ENCODE measurements around the gene RTCB. TPM values are rescaled to one million over a fixed set of nuclear protein-coding genes. Genes with fewer than 3 reads are reported as not detected.
A peak's percentile ranks its signal among the peaks of the same experiment; 100 is the strongest.

Gene RTCB
- 100 to 1,000 TPM in 3 of 5 donors, 10 to 100 TPM in 2; 51.6 to 131 (median 106) TPM for total RNA-seq
- 10 to 100 TPM; 27.2 to 71.6 (median 51.4) TPM for polyA plus RNA-seq
- long read RNA-seq, donor 1, transcript RTCB-201 (12 exons, 2,027 nt): major isoform, 11 of 11 reads
- long read RNA-seq, donor 1, partial matches to known transcripts: 0 of 11 reads
- long read RNA-seq, donor 1, other reads (novel, unspliced or antisense): 0 of 11 reads
- long read RNA-seq, donor 2, transcript RTCB-201 (12 exons, 2,027 nt): major isoform, 38 of 42 reads
- long read RNA-seq, donor 2, partial matches to known transcripts: 0 of 42 reads
- long read RNA-seq, donor 2, other reads (novel, unspliced or antisense): 0 of 42 reads
- long read RNA-seq, donor 3, transcript RTCB-201 (12 exons, 2,027 nt): major isoform, 11 of 12 reads
- long read RNA-seq, donor 3, partial matches to known transcripts: 0 of 12 reads
- long read RNA-seq, donor 3, other reads (novel, unspliced or antisense): 0 of 12 reads
- long read RNA-seq, donor 4, partial matches to known transcripts: 0 of 1 reads
- long read RNA-seq, donor 4, other reads (novel, unspliced or antisense): 0 of 1 reads
- long read RNA-seq, donor 5, transcript RTCB-201 (12 exons, 2,027 nt): major isoform, 11 of 18 reads
- long read RNA-seq, donor 5, partial matches to known transcripts: 5 of 18 reads
- long read RNA-seq, donor 5, other reads (novel, unspliced or antisense): 0 of 18 reads
- long read RNA-seq, donor 6, transcript RTCB-205 (5 exons, 767 nt): minor isoform, 6 of 69 reads
- long read RNA-seq, donor 6, transcript RTCB-201 (12 exons, 2,027 nt): major isoform, 52 of 69 reads
- long read RNA-seq, donor 6, partial matches to known transcripts: 9 of 69 reads
- long read RNA-seq, donor 6, other reads (novel, unspliced or antisense): 0 of 69 reads
- long read RNA-seq, donor 7, transcript RTCB-201 (12 exons, 2,027 nt): major isoform, 25 of 27 reads
- long read RNA-seq, donor 7, partial matches to known transcripts: 0 of 27 reads
- long read RNA-seq, donor 7, other reads (novel, unspliced or antisense): 0 of 27 reads
- long read RNA-seq, donor 8, transcript RTCB-201 (12 exons, 2,027 nt): major isoform, 20 of 29 reads
- long read RNA-seq, donor 8, partial matches to known transcripts: 5 of 29 reads
- long read RNA-seq, donor 8, other reads (novel, unspliced or antisense): 0 of 29 reads
- long read RNA-seq, donor 9, transcript RTCB-201 (12 exons, 2,027 nt): major isoform, 9 of 27 reads
- long read RNA-seq, donor 9, partial matches to known transcripts: 17 of 27 reads
- long read RNA-seq, donor 9, other reads (novel, unspliced or antisense): 0 of 27 reads
- long read RNA-seq, donor 10, transcript RTCB-201 (12 exons, 2,027 nt): major isoform, 11 of 11 reads
- long read RNA-seq, donor 10, partial matches to known transcripts: 0 of 11 reads
- long read RNA-seq, donor 10, other reads (novel, unspliced or antisense): 0 of 11 reads

DNA sequence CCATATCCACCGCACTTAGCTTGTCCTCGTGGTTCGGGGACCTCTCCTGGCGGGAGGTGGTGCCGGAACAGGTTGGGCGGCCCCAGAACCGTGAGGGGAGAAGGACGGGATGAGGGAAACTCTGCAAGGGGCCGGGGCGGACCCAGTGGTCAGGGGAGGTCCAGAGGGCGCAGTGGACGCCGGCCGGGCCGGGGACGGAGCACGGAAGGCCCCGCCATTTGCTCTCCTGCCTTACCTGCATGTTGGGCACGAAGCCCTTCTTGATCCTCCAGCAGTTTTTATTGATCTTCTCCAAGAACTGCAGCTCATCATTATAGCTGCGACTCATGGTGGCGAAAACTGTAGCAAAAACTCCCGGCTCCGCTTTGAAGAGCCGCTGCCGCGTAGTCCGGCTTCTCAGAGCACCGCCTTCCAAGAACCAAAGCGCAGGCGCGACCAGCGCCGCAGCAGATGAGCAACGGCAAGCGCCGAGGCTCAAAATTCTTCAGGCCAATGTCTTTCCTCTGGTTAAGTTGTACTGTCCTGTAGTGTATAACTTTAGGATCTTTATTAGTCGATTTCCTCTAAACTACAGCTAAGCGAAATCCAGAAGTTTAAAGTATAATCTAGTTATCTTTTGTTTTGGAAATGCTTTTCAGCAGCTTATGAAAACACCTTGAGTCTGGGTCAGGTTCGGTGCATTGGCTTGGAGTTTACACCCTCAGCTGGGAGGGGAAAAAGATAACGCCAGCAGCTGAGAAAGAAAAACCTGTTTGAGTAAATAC lies at the start of gene RTCB:
TSS of gene RTCB (minus strand) at position 419 of the 764 bp plus-strand sequence. CDS start at position 328, 91 bp downstream.
- Histone ChIP-seq H3K9me3 (no peaks in the 10 kb centered on the region), H3K27ac (peak within 1 kb of the TSS; percentile 73 to 88 (median 86)), H3K4me3 (peak within 1 kb of the TSS; percentile 68 to 93 (median 89)), H3K27me3 (no peaks in the 10 kb centered on the region), H3K4me1 (peaks cover 16 to 44% (median 34%) of the 10 kb centered on the region in 4 donors), H3K36me3 (peaks cover 13 to 18% (median 17%) of the 10 kb centered on the region in 4 donors)
- TF ChIP-seq, protein P1, sequence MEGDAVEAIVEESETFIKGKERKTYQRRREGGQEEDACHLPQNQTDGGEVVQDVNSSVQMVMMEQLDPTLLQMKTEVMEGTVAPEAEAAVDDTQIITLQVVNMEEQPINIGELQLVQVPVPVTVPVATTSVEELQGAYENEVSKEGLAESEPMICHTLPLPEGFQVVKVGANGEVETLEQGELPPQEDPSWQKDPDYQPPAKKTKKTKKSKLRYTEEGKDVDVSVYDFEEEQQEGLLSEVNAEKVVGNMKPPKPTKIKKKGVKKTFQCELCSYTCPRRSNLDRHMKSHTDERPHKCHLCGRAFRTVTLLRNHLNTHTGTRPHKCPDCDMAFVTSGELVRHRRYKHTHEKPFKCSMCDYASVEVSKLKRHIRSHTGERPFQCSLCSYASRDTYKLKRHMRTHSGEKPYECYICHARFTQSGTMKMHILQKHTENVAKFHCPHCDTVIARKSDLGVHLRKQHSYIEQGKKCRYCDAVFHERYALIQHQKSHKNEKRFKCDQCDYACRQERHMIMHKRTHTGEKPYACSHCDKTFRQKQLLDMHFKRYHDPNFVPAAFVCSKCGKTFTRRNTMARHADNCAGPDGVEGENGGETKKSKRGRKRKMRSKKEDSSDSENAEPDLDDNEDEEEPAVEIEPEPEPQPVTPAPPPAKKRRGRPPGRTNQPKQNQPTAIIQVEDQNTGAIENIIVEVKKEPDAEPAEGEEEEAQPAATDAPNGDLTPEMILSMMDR (IDR thresholded peaks at IDR 0.05): no peak
- TF ChIP-seq POLR2A (IDR thresholded peaks at IDR 0.05): peak in 1 of 4 donors; percentile 9
- peak; percentile 7 for TF ChIP-seq EP300 (IDR thresholded peaks at IDR 0.05)
- TF ChIP-seq POLR2AphosphoS5 (IDR thresholded peaks at IDR 0.05): peak; percentile 71 to 97 (median 89)
- peak; percentile 89 to 97 for DNase-seq
- 1 to 2% (median 1%) methylated on average over 33 to 40 of the region's 40 CpGs for WGBS, 5 donors
- intact Hi-C loops (cut with DNase I; ENCODE audit: low total_unique reads): loop anchor here (10.0 kb wide), 1 partner anchor 53 kb away; the partner anchor contains the start of gene BPIFC

DNA sequence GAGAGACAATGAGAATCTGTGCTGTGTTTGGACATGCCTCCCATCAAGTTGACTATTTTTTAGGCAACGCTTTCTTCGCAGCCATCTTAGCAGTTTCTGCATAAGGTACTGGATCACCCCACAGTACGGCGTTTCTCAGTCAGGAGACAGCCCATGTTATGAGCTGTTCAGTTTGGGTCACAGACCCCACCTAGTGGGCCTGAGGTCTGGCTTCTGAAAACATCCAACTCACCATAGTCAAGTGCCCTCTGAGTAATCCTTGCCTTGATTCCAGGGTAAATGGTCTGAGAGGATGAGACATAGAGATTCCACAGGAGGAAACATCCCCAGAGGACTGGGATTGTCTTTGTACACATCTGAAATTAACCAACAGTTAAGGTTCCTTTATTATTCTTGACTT lies 45.0 kb upstream of the RTCB start:
- Histone ChIP-seq H3K27ac (no peak overlapping the region), H3K4me3 (no peak overlapping the region), H3K27me3 (peaks cover 0 to 54% (median 0%) of the 10 kb centered on the region in 3 donors), H3K9me3 (peaks cover 0 to 4% (median 0%) of the 10 kb centered on the region in 4 donors), H3K36me3 (no peaks in the 10 kb centered on the region), H3K4me1 (no peaks in the 10 kb centered on the region)
- WGBS, 5 donors: 85 to 92% (median 88%) methylated on average over 4 of the region's 4 CpGs
- no peak for DNase-seq
- intact Hi-C loops (cut with DNase I; ENCODE audit: low total_unique reads): no loop called here
- TF ChIP-seq, protein P1 (IDR thresholded peaks at IDR 0.05): no peak
- TF ChIP-seq EP300 (IDR thresholded peaks at IDR 0.05): no peak
- no peak for TF ChIP-seq POLR2AphosphoS5 (IDR thresholded peaks at IDR 0.05)
- TF ChIP-seq POLR2A (IDR thresholded peaks at IDR 0.05): no peak

DNA sequence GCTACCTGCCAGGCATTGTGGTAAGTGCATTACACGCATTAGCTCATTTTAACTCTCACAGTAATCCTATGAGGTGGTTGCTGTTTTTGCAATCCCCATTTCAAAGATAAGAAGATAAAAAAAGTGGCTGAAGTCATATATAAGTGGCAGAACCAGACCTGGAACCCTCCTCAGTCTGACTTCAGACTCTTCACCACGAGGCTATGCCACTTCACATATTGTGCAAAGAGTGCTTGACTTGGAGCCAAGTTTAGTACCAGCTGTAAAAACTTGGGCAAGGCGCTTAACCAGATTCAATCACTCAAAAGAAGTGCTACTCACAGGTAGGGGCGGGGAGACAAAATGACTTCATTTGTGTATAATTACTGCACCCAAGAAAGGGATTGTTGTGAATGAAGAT lies 36.9 kb upstream of the RTCB start:
- WGBS, 5 donors: 52 to 66% (median 58%) methylated on average over 4 of the region's 4 CpGs
- H3K27me3 ChIP-seq: peaks cover 0 to 30% (median 6%) of the 10 kb centered on the region in 3 donors
- H3K4me1 ChIP-seq: no peaks in the 10 kb centered on the region
- H3K9me3 ChIP-seq: peaks cover 0 to 4% (median 0%) of the 10 kb centered on the region in 4 donors
- H3K4me3 ChIP-seq: no peak overlapping the region
- DNase-seq: no peak
- no peaks in the 10 kb centered on the region for H3K36me3 ChIP-seq
- intact Hi-C loops (cut with DNase I; ENCODE audit: low total_unique reads): no loop called here
- H3K27ac ChIP-seq: no peak overlapping the region
- no peak for TF ChIP-seq POLR2A (IDR thresholded peaks at IDR 0.05)

DNA sequence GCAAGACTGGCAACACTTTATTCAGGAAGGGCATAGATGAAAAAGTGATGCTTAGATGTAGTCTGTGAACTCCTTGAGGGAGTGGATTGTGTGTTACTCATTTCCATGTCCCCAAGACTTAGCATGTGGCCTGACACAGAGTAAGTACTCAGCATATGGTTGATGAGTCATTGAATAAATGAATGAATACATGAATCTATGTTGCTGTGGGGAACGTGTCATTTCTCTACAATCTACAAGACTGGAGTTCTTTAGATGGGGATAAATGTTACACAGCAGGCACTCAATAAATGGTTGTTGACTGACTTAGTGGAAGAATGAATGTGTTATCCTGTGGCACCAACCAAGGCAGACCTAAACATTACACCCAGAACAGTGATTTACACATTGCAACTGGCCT lies 34.3 kb upstream of the RTCB start:
- TF ChIP-seq EP300 (IDR thresholded peaks at IDR 0.05): no peak
- TF ChIP-seq, protein P1 (IDR thresholded peaks at IDR 0.05): no peak
- TF ChIP-seq POLR2A (IDR thresholded peaks at IDR 0.05): no peak
- no peak for TF ChIP-seq POLR2AphosphoS5 (IDR thresholded peaks at IDR 0.05)
- intact Hi-C loops (cut with DNase I; ENCODE audit: low total_unique reads): no loop called here
- H3K27ac ChIP-seq: no peak overlapping the region
- H3K9me3 ChIP-seq: no peaks in the 10 kb centered on the region
- no peaks in the 10 kb centered on the region for H3K36me3 ChIP-seq
- WGBS, 5 donors: 23 to 57% (median 47%) methylated on average over 1 of the region's 1 CpG
- H3K4me1 ChIP-seq: no peaks in the 10 kb centered on the region
- H3K4me3 ChIP-seq: no peak overlapping the region
- no peak for DNase-seq
- H3K27me3 ChIP-seq: peaks cover 0 to 51% (median 6%) of the 10 kb centered on the region in 3 donors

Measured in stomach (tissue), 19 donors.